Left ventricle myocardium inferior (tissue), 1 donor: Measurements from ENCODE around the gene PTGER3. TPM values are rescaled to one million over a fixed set of nuclear protein-coding genes. Genes with fewer than 3 reads are reported as not detected.
"Not testable (repeated sequence)": the region's sequence is repeated elsewhere in the genome, so short reads cannot be mapped to it uniquely, and the experiment has no call there.

ENCODE experiments used
- DNase-seq: peaks from one replicate; pipeline ENCODE4 v3.0.0-alpha.2; 2020
- H3K27ac ChIP-seq: fragments of 200-600 bp; replicated peaks from 2 replicates; pipeline ENCODE4 v1.8.0; 2021
- H3K27me3 ChIP-seq: fragments of 200-600 bp; 2 replicates; pipeline ENCODE4 v1.8.0; 2021; ENCODE audit warnings: low read depth
- H3K36me3 ChIP-seq: fragments of 200-600 bp; 2 replicates; pipeline ENCODE4 v1.8.0; 2021
- H3K4me1 ChIP-seq: fragments of 200-600 bp; 2 replicates; pipeline ENCODE4 v1.8.0; 2021
- H3K4me3 ChIP-seq: fragments of 200-600 bp; 2 replicates; pipeline ENCODE4 v1.8.0; 2021; ENCODE audit warnings: mild to moderate bottlenecking, moderate library complexity
- H3K9me3 ChIP-seq: fragments of 200-600 bp; replicated peaks from 2 replicates; pipeline ENCODE4 v1.8.0; 2021
- intact Hi-C: fragments of 100-400 bp; cut with micrococcal nuclease; formaldehyde crosslinking; loops from one replicate; pipeline ENCODE4 v1.11.0; 2022
- total RNA-seq: library from RNA; stranded (reverse); fragmentation: NEBNext Ultra II Directional; extraction: Animal tissue kit (Norgen Biotek cat#: 25700); gene quantifications from one replicate; pipeline ENCODE4 v1.2.1, GENCODE V29; 2021
- TF ChIP-seq, protein P1 (sequence below): fragments of 200-600 bp; IDR thresholded peaks from 2 replicates; pipeline ENCODE4 v1.8.0; 2021; ENCODE audit warnings: antibody characterized with exemption, mild to moderate bottlenecking, borderline replicate concordance
- donor health status: DM: no; HTN: yes; CAD: no; lungs with severe emphysema.

PTGER3 gene
- total RNA-seq, 1 donor from 2014 or later = 2.6 TPM

DNA sequence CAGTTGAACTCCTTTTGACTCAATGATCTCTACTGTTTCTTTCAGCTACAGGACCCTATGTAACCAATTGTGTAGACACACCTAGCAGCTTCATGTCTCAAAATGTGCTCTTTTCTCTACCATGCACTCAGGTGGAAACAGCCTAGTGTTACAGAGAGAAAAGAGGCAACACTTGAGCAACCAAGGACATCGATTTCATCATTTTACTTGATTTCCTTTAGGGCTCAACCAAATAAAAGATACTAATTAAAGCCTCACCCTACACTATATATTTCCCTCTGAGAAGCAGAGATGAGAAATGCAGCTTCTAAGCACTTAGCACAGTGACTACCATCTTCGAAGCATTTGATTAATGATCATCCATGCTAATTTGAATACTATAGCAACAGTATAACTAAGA is 55.1 kb downstream of the PTGER3 start:
- no peak overlapping the region for H3K27ac ChIP-seq
- H3K4me3 ChIP-seq = no peak overlapping the region
- TF ChIP-seq, protein P1, sequence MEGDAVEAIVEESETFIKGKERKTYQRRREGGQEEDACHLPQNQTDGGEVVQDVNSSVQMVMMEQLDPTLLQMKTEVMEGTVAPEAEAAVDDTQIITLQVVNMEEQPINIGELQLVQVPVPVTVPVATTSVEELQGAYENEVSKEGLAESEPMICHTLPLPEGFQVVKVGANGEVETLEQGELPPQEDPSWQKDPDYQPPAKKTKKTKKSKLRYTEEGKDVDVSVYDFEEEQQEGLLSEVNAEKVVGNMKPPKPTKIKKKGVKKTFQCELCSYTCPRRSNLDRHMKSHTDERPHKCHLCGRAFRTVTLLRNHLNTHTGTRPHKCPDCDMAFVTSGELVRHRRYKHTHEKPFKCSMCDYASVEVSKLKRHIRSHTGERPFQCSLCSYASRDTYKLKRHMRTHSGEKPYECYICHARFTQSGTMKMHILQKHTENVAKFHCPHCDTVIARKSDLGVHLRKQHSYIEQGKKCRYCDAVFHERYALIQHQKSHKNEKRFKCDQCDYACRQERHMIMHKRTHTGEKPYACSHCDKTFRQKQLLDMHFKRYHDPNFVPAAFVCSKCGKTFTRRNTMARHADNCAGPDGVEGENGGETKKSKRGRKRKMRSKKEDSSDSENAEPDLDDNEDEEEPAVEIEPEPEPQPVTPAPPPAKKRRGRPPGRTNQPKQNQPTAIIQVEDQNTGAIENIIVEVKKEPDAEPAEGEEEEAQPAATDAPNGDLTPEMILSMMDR = no peak
- DNase-seq = no peak
- intact Hi-C loops = no loop called here
- no peaks in the 10 kb centered on the region for H3K36me3 ChIP-seq
- H3K27me3 ChIP-seq = peaks cover 13% of the 10 kb centered on the region
- no peaks in the 10 kb centered on the region for H3K9me3 ChIP-seq
- no peaks in the 10 kb centered on the region for H3K4me1 ChIP-seq

DNA sequence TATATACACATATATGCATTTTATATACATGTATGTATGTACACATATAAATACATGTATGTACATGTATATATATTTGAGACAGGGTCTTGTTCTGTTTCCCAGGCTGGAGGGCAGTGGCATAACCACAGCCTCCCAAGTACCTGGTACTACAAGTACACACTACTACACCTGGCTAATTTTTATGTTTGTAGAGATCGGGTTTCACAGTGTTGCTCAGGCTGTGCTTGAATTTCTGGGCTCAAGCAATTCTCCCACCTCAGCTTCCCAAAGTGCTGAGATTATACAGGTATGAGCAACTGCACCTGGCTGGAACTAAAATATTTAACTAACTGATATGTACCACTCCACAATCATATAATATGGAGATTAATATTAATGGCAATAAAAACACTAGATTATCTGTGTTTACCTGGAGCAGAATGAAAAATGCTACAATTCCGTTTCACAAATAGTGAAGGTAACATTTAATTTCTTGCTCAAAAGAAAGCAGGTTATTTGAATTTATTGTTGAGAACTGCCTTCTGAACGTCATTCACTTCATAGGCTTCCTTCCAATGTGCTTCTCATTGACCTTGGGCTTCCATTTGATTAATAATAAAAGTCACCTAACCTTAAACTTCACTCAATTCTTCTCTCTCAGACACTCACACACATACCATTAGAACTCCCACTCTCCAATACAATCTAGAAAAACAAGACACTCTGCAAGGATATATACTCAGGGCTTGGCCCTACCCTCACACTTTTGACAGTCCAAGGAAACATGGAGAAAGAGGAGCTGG is 57.0 kb downstream of the PTGER3 start:
- Histone ChIP-seq H3K4me3 (no peak overlapping the region), H3K4me1 (no peaks in the 10 kb centered on the region), H3K9me3 (no peaks in the 10 kb centered on the region), H3K27ac (no peak overlapping the region), H3K36me3 (no peaks in the 10 kb centered on the region), H3K27me3 (peaks cover 6% of the 10 kb centered on the region)
- DNase-seq = no peak
- TF ChIP-seq, protein P1 = no peak
- intact Hi-C loops = no loop called here

DNA sequence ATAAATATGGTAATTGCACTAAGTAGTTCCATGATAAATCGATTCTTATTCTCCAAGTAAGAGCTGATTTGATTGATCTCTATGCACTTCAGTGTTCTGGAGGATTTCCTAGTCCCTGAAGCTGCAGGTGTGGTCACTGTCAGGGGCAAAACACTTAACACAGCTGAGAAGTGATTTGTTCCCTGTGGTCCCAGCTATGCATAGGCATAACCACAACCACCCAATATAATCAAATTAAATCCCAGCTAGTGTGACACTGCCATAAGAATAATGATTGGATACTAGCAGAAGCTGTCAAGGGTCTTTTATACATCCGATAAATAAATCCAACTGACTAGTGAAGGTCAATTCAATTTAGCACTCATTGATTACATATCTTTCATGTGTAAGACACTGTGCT is 60.1 kb downstream of the PTGER3 start:
- TF ChIP-seq, protein P1 = no peak
- no peak for DNase-seq
- Histone ChIP-seq H3K4me3 (no peak overlapping the region), H3K36me3 (no peaks in the 10 kb centered on the region), H3K27ac (no peak overlapping the region), H3K4me1 (no peaks in the 10 kb centered on the region), H3K27me3 (no peaks in the 10 kb centered on the region), H3K9me3 (no peaks in the 10 kb centered on the region)
- intact Hi-C loops = no loop called here

DNA sequence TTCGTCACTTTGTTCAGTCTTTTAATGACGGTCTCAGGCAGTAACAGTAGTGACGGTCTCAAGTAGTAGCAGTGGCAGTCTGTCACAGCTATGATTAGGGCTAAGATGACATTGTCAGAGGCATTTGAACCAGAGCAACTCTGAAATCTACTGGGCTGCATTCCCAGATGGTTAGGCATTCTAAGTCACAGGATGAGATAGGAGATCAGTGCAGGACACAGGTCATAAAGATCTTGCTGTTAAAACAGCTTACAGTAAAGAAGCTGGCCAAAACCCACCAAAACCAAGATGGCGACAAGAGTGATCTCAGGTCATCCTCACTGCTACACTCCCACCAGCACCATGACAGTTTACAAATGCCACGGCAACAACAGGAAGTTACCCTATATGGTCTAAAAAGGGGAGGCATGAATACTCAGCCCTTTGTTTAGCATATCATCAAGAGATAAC is 61.8 kb downstream of the PTGER3 start:
- H3K4me1 ChIP-seq, DNase-seq, H3K27ac ChIP-seq, H3K27me3 ChIP-seq, H3K9me3 ChIP-seq, H3K36me3 ChIP-seq, intact Hi-C loops, H3K4me3 ChIP-seq: not testable (repeated sequence)

DNA sequence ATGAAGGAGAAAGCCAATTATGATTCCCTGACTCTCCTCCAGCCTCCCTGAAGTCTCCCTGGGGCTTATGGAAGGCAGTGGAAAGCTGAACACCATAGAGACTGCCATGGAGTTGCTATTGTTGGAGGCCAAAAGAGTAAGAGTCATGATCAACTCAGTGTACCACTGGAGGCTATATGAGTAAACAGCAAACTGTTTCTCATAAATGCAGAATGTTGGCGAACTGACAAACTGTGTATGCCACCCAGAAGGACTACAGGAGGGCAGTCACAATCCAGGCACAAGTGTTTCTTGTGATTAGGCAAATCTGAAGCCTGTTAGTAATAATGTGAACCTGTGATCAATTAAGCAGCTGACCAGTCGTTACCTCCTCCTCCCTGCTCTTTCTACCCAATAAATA is 62.3 kb downstream of the PTGER3 start:
- intact Hi-C loops, DNase-seq, H3K4me1 ChIP-seq, H3K4me3 ChIP-seq, H3K27me3 ChIP-seq, H3K9me3 ChIP-seq, H3K36me3 ChIP-seq, H3K27ac ChIP-seq: not testable (repeated sequence)

DNA sequence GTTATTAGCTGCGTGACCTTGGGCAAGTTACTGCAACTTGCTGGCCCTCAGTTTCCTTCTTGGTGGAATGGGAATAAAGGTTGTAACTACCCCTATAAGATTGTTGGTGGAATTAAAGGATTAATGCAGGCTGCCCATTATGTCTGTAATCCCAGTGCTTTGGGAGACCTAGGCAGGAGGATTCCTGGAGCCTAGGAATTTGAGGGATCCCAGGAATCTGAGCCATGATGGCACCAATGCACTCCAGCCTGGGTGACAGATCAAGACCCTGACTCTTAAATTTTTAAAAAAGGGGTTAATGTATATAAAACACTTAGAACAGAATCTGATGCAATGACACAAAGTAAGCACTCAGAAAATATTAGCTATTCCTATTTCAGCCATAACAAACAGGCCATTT is 67.3 kb downstream of the PTGER3 start:
- no peaks in the 10 kb centered on the region for H3K36me3 ChIP-seq
- intact Hi-C loops = no loop called here

More for the DNA sequence above, 67.3 kb downstream of the PTGER3 start:
- Histone ChIP-seq H3K4me1 (no peaks in the 10 kb centered on the region), H3K4me3 (no peak overlapping the region), H3K9me3 (no peaks in the 10 kb centered on the region), H3K27ac (no peak overlapping the region), H3K27me3 (no peaks in the 10 kb centered on the region)
- no peak for DNase-seq
- TF ChIP-seq, protein P1 = no peak
